ENCODE measurements around the gene TAF1D. TPM values are rescaled to one million over a fixed set of nuclear protein-coding genes. Genes with fewer than 3 reads are reported as not detected.

The TAF1D gene
- total RNA-seq, 1 donor from 2014 or later, result 145 TPM

- H3K9ac ChIP-seq (ENCODE audit: low read length), result no peak overlapping the region
- Mint-ChIP-seq H3K36me3 (ENCODE audit: low read depth, unreplicated experiment) (peaks cover 14% of the 10 kb centered on the region), H3K27ac (ENCODE audit: unreplicated experiment) (no peak overlapping the region), H3K4me1 (ENCODE audit: low read depth, unreplicated experiment) (peaks cover 1% of the 10 kb centered on the region), H3K9me3 (ENCODE audit: unreplicated experiment) (no peaks in the 10 kb centered on the region), H3K27me3 (ENCODE audit: low read depth, unreplicated experiment) (no peaks in the 10 kb centered on the region), H3K4me3 (ENCODE audit: unreplicated experiment) (no peak overlapping the region)
- H3K4me2 ChIP-seq (ENCODE audit: low read length), result no peak overlapping the region
- no peak overlapping the region for H2AFZ ChIP-seq (ENCODE audit: low read depth, low read length)
- TF ChIP-seq EZH2 (IDR thresholded peaks at IDR 0.05; ENCODE audit: insufficient read depth, low read length) (no peak), CTCF (IDR thresholded peaks at IDR 0.05; ENCODE audit: insufficient read depth, low read depth, low read length) (no peak)
- no peaks in the 10 kb centered on the region for H3K4me1 ChIP-seq (ENCODE audit: insufficient read depth, low read length)
- H3K79me2 ChIP-seq (ENCODE audit: insufficient read depth, low read length), result no peaks in the 10 kb centered on the region
- peaks cover 43% of the 10 kb centered on the region for H3K36me3 ChIP-seq (ENCODE audit: insufficient read depth, low read length)
- H3K9me3 ChIP-seq (ENCODE audit: insufficient read depth, low read depth, low read length), result no peaks in the 10 kb centered on the region
- DNase-seq (ENCODE audit: low read depth) (peak; percentile 57), FAIRE-seq (no peak)
- H3K27me3 ChIP-seq (ENCODE audit: insufficient read depth, low read length), result no peaks in the 10 kb centered on the region
- H4K20me1 ChIP-seq (ENCODE audit: insufficient read depth, low read length), result no peaks in the 10 kb centered on the region
- H3K27ac ChIP-seq (ENCODE audit: low read depth, low read length), result no peak overlapping the region
- no peak overlapping the region for H3K4me3 ChIP-seq (ENCODE audit: insufficient read depth, low read depth, low read length)
Observed at GRCh38 chr11:93686812-93687211, 54.5 kb downstream of the TAF1D start.

- H4K20me1 ChIP-seq (ENCODE audit: insufficient read depth, low read length), result no peaks in the 10 kb centered on the region
- TF ChIP-seq EZH2 (IDR thresholded peaks at IDR 0.05; ENCODE audit: insufficient read depth, low read length), result no peak
- no peak for TF ChIP-seq CTCF (IDR thresholded peaks at IDR 0.05; ENCODE audit: insufficient read depth, low read depth, low read length)
- H3K27ac Mint-ChIP-seq (ENCODE audit: unreplicated experiment), result no peak overlapping the region
- H3K79me2 ChIP-seq (ENCODE audit: insufficient read depth, low read length), result no peaks in the 10 kb centered on the region
- no peaks in the 10 kb centered on the region for H3K27me3 ChIP-seq (ENCODE audit: insufficient read depth, low read length)
- no peaks in the 10 kb centered on the region for H3K9me3 Mint-ChIP-seq (ENCODE audit: unreplicated experiment)
- peaks cover 1% of the 10 kb centered on the region for H3K4me1 Mint-ChIP-seq (ENCODE audit: low read depth, unreplicated experiment)
- H3K27ac ChIP-seq (ENCODE audit: low read depth, low read length), result no peak overlapping the region
- H3K4me3 ChIP-seq (ENCODE audit: insufficient read depth, low read depth, low read length), result no peak overlapping the region
- no peak overlapping the region for H2AFZ ChIP-seq (ENCODE audit: low read depth, low read length)
- no peaks in the 10 kb centered on the region for H3K4me1 ChIP-seq (ENCODE audit: insufficient read depth, low read length)
- FAIRE-seq, result no peak
- no peak overlapping the region for H3K9ac ChIP-seq (ENCODE audit: low read length)
- no peaks in the 10 kb centered on the region for H3K9me3 ChIP-seq (ENCODE audit: insufficient read depth, low read depth, low read length)
- H3K27me3 Mint-ChIP-seq (ENCODE audit: low read depth, unreplicated experiment), result no peaks in the 10 kb centered on the region
- peaks cover 39% of the 10 kb centered on the region for H3K36me3 ChIP-seq (ENCODE audit: insufficient read depth, low read length)
- H3K4me2 ChIP-seq (ENCODE audit: low read length), result no peak overlapping the region
- no peak for DNase-seq (ENCODE audit: low read depth)
- no peak overlapping the region for H3K4me3 Mint-ChIP-seq (ENCODE audit: unreplicated experiment)
- peaks cover 15% of the 10 kb centered on the region for H3K36me3 Mint-ChIP-seq (ENCODE audit: low read depth, unreplicated experiment)
Observed at GRCh38 chr11:93686226-93686625, 55.1 kb downstream of the TAF1D start.

Small RNA genes within 50 kb of the gene (microRNA-seq; reads per million reads assigned to microRNA genes)
- 31.5 reads per million, percentile 52 among the genes with 10 or more reads in this experiment for gene MIR1304

Other genes with a start within 250 kb of the TAF1D start
- 29.3 and 36.6 TPM in 2 replicates for gene SMCO4, start 198.1 kb downstream of the TAF1D start, total RNA-seq
- gene CEP295, start 79.8 kb downstream of the TAF1D start, total RNA-seq, result 10.3 and 11.3 TPM in 2 replicates
- 12.7 and 14.8 TPM in 2 replicates for gene C11orf54, start 177 bp upstream of the TAF1D start, total RNA-seq
- gene MED17, start 42.8 kb upstream of the TAF1D start, total RNA-seq, result 37.0 and 40.0 TPM in 2 replicates
- gene VSTM5, start 109.1 kb upstream of the TAF1D start, total RNA-seq, result 0.19 and 0.45 TPM in 2 replicates